ENCODE measurements around the gene ZNF616. TPM values are rescaled to one million over a fixed set of nuclear protein-coding genes. Genes with fewer than 3 reads are reported as not detected.
A peak's percentile ranks its signal among the peaks of the same experiment; 100 is the strongest.

The ZNF616 gene
- total RNA-seq, 1 donor from 2014 or later: 6.8 TPM

- Histone ChIP-seq H3K9me3 (ENCODE audit: control insufficient read depth in 3 of 3, low read length in 3 of 3) (peaks cover 0 to 2% (median 2%) of the 10 kb centered on the region in 3 donors), H3K9ac (ENCODE audit: low read depth in 1 of 3, low read length in 3 of 3) (no peak overlapping the region), H3K4me3 (ENCODE audit: low read length in 3 of 3) (no peak overlapping the region), H3K4me1 (ENCODE audit: control insufficient read depth in 3 of 3, insufficient read depth in 3 of 3, low read length in 3 of 3) (no peaks in the 10 kb centered on the region), H3K27me3 (ENCODE audit: control insufficient read depth in 3 of 3, insufficient read depth in 3 of 3, low read length in 3 of 3) (no peaks in the 10 kb centered on the region), H3K36me3 (ENCODE audit: control insufficient read depth in 3 of 3, insufficient read depth in 3 of 3, low read length in 3 of 3) (peaks cover 31 to 63% (median 55%) of the 10 kb centered on the region in 3 donors), H3K27ac (ENCODE audit: low read depth, low read length) (no peak overlapping the region)
Measured at GRCh38 chr19:52086481-52086880, 53.3 kb downstream of the ZNF616 start.

DNA sequence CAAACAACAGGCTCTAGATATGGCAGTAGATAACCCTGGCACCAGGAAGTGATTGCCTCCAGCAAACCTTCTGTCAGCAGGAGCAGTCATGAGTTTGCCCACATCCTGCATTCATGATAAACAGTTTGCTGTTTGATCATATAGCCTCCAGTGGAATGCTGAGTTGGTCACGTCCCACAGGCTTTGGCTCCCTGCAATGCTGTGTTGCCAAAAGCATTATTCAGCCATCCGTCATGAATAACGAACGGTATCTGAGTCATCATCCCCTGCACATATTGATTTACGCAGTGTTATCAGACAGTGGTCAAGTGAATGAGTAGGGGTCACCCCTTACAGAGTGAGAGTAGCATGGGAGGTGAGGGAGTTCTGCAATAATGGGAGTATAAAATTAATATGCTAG, 69.2 kb downstream of the ZNF616 start:
- H3K9ac ChIP-seq (ENCODE audit: low read depth in 1 of 3, low read length in 3 of 3): no peak overlapping the region
- H3K4me1 ChIP-seq (ENCODE audit: control insufficient read depth in 3 of 3, insufficient read depth in 3 of 3, low read length in 3 of 3): no peaks in the 10 kb centered on the region
- peaks cover 15 to 65% (median 15%) of the 10 kb centered on the region in 3 donors for H3K9me3 ChIP-seq (ENCODE audit: control insufficient read depth in 3 of 3, low read length in 3 of 3)
- peaks cover 52 to 67% (median 60%) of the 10 kb centered on the region in 3 donors for H3K36me3 ChIP-seq (ENCODE audit: control insufficient read depth in 3 of 3, insufficient read depth in 3 of 3, low read length in 3 of 3)
- H3K27me3 ChIP-seq (ENCODE audit: control insufficient read depth in 3 of 3, insufficient read depth in 3 of 3, low read length in 3 of 3): no peaks in the 10 kb centered on the region
- H3K27ac ChIP-seq (ENCODE audit: low read depth, low read length): no peak overlapping the region
- H3K4me3 ChIP-seq (ENCODE audit: low read length in 3 of 3): peak overlapping the region in 1 of 3 donors; percentile 48

- Histone ChIP-seq H3K4me3 (ENCODE audit: low read length in 3 of 3) (peak overlapping the region in 1 of 3 donors; percentile 3), H3K36me3 (ENCODE audit: control insufficient read depth in 3 of 3, insufficient read depth in 3 of 3, low read length in 3 of 3) (peaks cover 49 to 61% (median 57%) of the 10 kb centered on the region in 3 donors), H3K27ac (ENCODE audit: low read depth, low read length) (no peak overlapping the region), H3K9ac (ENCODE audit: low read depth in 1 of 3, low read length in 3 of 3) (no peak overlapping the region), H3K27me3 (ENCODE audit: control insufficient read depth in 3 of 3, insufficient read depth in 3 of 3, low read length in 3 of 3) (no peaks in the 10 kb centered on the region), H3K4me1 (ENCODE audit: control insufficient read depth in 3 of 3, insufficient read depth in 3 of 3, low read length in 3 of 3) (no peaks in the 10 kb centered on the region), H3K9me3 (ENCODE audit: control insufficient read depth in 3 of 3, low read length in 3 of 3) (peaks cover 15 to 66% (median 19%) of the 10 kb centered on the region in 3 donors)
Measured at GRCh38 chr19:52069653-52070052, 70.1 kb downstream of the ZNF616 start.

DNA sequence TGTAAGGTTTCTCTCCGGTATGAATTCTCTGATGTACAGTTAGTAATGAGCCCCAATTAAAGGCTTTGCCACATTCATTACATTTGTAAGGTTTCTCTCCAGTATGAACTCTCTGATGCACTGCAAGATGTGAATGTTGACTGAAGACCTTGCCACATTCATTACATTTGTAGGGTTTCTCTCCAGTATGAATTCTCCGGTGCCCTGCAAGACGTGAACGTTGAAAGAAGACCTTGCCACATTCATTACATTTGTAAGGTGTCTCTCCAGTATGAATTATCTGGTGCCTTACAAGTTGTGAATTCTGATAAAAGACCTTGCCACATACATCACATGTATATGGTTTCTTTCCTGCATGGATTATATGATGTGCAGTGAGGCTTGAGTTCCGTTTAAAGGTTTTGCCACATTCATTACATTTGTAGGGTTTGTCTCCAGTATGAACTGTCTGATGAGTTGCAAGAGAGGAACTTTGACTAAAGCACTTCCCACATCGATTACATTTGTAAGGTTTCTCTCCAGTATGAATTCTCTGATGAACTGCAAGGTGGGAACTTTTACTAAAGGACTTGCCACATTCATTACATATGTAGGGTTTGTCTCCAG, 73.4 kb downstream of the ZNF616 start:
- Histone ChIP-seq H3K27ac (ENCODE audit: low read depth, low read length) (no peak overlapping the region), H3K27me3 (ENCODE audit: control insufficient read depth in 3 of 3, insufficient read depth in 3 of 3, low read length in 3 of 3) (no peaks in the 10 kb centered on the region), H3K4me1 (ENCODE audit: control insufficient read depth in 3 of 3, insufficient read depth in 3 of 3, low read length in 3 of 3) (no peaks in the 10 kb centered on the region), H3K4me3 (ENCODE audit: low read length in 3 of 3) (peak overlapping the region in 1 of 3 donors; percentile 42), H3K9ac (ENCODE audit: low read depth in 1 of 3, low read length in 3 of 3) (no peak overlapping the region), H3K9me3 (ENCODE audit: control insufficient read depth in 3 of 3, low read length in 3 of 3) (peaks cover 16 to 68% (median 32%) of the 10 kb centered on the region in 3 donors), H3K36me3 (ENCODE audit: control insufficient read depth in 3 of 3, insufficient read depth in 3 of 3, low read length in 3 of 3) (peaks cover 53 to 57% (median 55%) of the 10 kb centered on the region in 3 donors)

DNA sequence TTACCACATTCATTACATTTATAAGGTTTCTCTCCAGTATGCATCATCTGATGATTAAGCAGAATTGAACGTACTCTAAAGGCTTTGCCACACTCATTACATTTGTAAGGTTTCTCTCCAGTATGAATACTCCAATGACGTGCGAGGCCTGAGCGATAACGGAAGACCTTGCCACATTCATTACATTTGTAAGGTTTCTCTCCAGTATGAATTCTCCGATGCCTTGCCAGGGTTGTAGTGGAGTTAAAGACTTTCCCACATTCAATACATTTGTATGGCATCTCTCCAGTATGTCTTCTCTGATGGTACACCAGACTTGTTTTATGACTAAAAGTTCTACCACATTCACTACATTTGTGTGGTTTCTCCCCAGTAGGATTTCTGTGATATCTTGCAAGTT, 74.3 kb downstream of the ZNF616 start:
- Histone ChIP-seq H3K27ac (ENCODE audit: low read depth, low read length) (no peak overlapping the region), H3K9ac (ENCODE audit: low read depth in 1 of 3, low read length in 3 of 3) (no peak overlapping the region), H3K4me3 (ENCODE audit: low read length in 3 of 3) (peak overlapping the region in 1 of 3 donors; percentile 33), H3K4me1 (ENCODE audit: control insufficient read depth in 3 of 3, insufficient read depth in 3 of 3, low read length in 3 of 3) (no peaks in the 10 kb centered on the region), H3K27me3 (ENCODE audit: control insufficient read depth in 3 of 3, insufficient read depth in 3 of 3, low read length in 3 of 3) (no peaks in the 10 kb centered on the region), H3K9me3 (ENCODE audit: control insufficient read depth in 3 of 3, low read length in 3 of 3) (peaks cover 12 to 64% (median 30%) of the 10 kb centered on the region in 3 donors), H3K36me3 (ENCODE audit: control insufficient read depth in 3 of 3, insufficient read depth in 3 of 3, low read length in 3 of 3) (peaks cover 47 to 52% (median 48%) of the 10 kb centered on the region in 3 donors)

Small RNAs within 50 kb of the gene (small RNA-seq; reads per million reads assigned to genes)
- gene RPL37P23: not detected

Other genes with a start within 250 kb of the ZNF616 start
- gene ZNF649, start 234.9 kb downstream of the ZNF616 start, total RNA-seq: 15.7 TPM
- 5.2 TPM for gene ZNF613, start 212.5 kb downstream of the ZNF616 start, total RNA-seq
- 10.4 TPM for gene ZNF350, start 153.1 kb downstream of the ZNF616 start, total RNA-seq
- gene ZNF615, start 131.7 kb downstream of the ZNF616 start, total RNA-seq: 8.4 TPM
- gene ZNF614, start 111.6 kb downstream of the ZNF616 start, total RNA-seq: 7.8 TPM
- 11.5 TPM for gene ZNF432, start 91.1 kb downstream of the ZNF616 start, total RNA-seq
- 19.8 TPM for gene ZNF841, start 44.2 kb downstream of the ZNF616 start, total RNA-seq
- 5.7 TPM for gene ZNF836, start 31.7 kb upstream of the ZNF616 start, total RNA-seq
- 65.8 TPM for gene PPP2R1A, start 50.1 kb upstream of the ZNF616 start, total RNA-seq
- gene ZNF766, start 129.6 kb upstream of the ZNF616 start, total RNA-seq: 8.4 TPM
- gene ZNF480, start 157.2 kb upstream of the ZNF616 start, total RNA-seq: 2.6 TPM
- 5.7 TPM for gene ZNF610, start 196.3 kb upstream of the ZNF616 start, total RNA-seq
- 30.8 TPM for gene ZNF880, start 230.0 kb upstream of the ZNF616 start, total RNA-seq